Measurements from ENCODE around the gene BBS1.

Gene BBS1

DNA sequence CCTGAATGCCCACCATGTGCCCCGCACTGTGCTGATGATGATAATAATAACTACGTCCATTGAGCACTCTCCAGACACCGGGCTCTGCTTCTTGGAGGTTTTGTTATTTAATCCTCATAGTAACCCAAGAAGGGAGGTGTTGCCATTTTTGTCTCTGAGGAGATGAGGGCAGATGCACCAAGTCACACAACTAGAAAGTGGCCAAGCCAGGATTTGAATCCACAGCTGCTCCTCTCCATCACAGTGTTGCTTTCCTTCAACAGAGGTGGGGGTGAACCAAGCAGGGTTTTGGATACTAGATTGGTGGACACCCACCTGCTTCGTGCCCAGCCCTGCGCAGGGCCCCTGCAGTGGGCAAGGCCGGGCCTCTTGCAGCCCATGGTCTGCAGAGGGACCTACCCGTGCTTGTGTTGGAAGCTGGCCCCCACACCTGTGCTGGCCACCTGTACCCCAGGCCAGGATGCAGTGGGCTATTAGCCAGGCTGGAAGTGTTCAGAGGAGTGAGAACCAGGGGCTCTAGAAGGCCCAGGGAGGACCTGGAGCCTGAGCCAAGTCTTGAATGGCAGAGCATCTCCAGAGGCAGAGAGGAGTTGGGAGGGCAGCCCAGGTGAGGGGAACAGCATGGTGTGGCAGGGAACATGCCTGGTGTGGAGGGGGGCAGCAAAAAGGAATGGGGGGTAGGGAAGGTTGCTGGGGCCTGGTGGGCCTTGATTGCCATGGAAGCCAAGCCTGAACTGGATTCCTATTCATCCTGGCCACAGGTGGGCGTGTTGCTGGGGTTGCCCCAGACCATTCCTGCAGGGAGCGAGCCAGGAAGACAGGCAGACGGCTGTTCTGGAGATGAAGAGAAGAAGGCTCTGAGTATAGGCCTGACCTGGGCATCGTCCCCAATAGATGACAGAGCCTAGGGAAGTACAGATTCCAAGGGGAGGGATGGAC is 32.9 kb upstream of the BBS1 start:
- H3K36me3 ChIP-seq, result no peaks in the 10 kb centered on the region
- H3K27ac ChIP-seq, result no peak overlapping the region
- H3K4me1 ChIP-seq (ENCODE audit: control insufficient read depth in 1 of 2, insufficient read depth in 1 of 2, low read depth in 1 of 2, low read length in 1 of 2), result peaks cover 19 to 20% of the 10 kb centered on the region in 2 experiments
- H3K9me3 ChIP-seq, result no peaks in the 10 kb centered on the region
- TF ChIP-seq, protein P1, sequence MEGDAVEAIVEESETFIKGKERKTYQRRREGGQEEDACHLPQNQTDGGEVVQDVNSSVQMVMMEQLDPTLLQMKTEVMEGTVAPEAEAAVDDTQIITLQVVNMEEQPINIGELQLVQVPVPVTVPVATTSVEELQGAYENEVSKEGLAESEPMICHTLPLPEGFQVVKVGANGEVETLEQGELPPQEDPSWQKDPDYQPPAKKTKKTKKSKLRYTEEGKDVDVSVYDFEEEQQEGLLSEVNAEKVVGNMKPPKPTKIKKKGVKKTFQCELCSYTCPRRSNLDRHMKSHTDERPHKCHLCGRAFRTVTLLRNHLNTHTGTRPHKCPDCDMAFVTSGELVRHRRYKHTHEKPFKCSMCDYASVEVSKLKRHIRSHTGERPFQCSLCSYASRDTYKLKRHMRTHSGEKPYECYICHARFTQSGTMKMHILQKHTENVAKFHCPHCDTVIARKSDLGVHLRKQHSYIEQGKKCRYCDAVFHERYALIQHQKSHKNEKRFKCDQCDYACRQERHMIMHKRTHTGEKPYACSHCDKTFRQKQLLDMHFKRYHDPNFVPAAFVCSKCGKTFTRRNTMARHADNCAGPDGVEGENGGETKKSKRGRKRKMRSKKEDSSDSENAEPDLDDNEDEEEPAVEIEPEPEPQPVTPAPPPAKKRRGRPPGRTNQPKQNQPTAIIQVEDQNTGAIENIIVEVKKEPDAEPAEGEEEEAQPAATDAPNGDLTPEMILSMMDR (IDR thresholded peaks at IDR 0.05), result no peak
- H3K27me3 ChIP-seq, result no peaks in the 10 kb centered on the region
- H3K4me3 ChIP-seq (ENCODE audit: low read depth in 1 of 2, low read length in 1 of 2), result no peak overlapping the region

DNA sequence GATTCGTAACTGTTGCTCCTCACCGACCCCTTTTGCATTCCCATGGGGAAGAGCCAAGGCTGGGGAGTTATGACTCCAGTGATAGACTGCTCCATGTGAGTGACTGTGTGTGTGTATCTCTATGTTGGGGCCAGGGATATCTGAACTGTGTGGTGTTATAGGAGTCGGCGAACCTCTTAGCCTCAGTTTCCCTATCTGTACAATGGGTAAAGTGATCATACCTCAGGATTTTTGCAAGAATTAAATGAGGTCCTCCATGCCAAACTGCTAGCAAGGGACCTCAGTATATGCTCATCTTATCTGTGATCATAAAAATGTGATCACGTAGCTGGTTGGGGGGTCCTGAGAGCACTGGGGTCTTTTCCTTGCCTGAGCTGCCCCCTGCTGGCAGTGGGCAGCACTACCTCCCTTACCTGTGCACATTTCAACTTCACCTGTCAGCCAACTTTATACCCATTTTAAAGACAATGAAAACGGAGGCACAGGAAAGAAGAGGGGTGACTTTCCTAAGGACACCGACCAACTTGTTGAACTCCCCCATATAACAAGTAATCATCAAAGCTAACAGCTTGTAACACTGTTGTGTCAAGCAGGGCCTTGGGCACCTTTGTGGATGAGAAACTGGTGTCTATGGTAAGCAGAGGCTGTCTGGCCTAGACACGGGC is 31.6 kb upstream of the BBS1 start:
- TF ChIP-seq, protein P1 (IDR thresholded peaks at IDR 0.05), result peak; percentile 61
- no peaks in the 10 kb centered on the region for H3K27me3 ChIP-seq
- peaks cover 19 to 20% of the 10 kb centered on the region in 2 experiments for H3K4me1 ChIP-seq (ENCODE audit: control insufficient read depth in 1 of 2, insufficient read depth in 1 of 2, low read depth in 1 of 2, low read length in 1 of 2)
- H3K4me3 ChIP-seq (ENCODE audit: low read depth in 1 of 2, low read length in 1 of 2), result peak overlapping the region; percentile 80 to 81
- peaks cover 7% of the 10 kb centered on the region for H3K36me3 ChIP-seq
- H3K27ac ChIP-seq, result peak overlapping the region; percentile 78
- no peaks in the 10 kb centered on the region for H3K9me3 ChIP-seq

DNA sequence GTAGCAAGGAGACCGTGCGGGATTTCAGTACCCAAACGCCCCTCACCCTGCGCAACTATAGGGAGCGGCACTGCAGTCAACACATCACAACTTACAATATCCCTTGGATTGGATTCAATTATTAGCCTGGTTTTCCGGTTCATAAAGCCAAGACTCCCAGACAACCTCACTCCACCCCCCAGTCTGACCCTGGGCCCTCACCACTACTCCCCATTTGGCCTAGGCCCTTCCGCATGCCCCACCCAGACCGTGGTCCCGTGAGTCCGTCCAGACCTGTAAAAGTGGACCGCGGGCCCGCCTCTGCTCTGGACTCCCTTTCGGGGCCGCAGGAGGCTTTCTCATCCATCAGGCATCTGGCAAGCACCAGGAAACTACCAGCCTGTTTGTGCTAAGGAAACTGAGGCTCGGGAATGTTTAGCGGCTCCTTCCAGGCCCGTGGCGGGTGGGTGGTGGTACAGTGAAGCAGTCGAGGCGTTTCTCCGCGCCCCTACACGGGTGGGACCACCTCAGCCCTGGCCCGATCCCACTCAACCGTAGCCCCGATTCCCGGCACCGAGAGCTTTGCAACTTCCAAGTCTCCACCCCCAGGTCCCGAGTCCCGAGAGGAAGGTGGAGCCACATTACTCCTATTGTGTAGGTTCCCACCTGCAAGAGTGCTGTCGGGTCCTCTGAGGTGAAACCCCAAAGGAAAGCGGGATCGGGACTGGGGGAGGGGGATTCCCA is 30.9 kb upstream of the BBS1 start:
- Histone ChIP-seq H3K9me3 (no peaks in the 10 kb centered on the region), H3K4me1 (ENCODE audit: control insufficient read depth in 1 of 2, insufficient read depth in 1 of 2, low read depth in 1 of 2, low read length in 1 of 2) (peaks cover 19 to 20% of the 10 kb centered on the region in 2 experiments), H3K4me3 (ENCODE audit: low read depth in 1 of 2, low read length in 1 of 2) (peak overlapping the region; percentile 80 to 81), H3K27ac (peak overlapping the region; percentile 78), H3K27me3 (no peaks in the 10 kb centered on the region), H3K36me3 (peaks cover 13% of the 10 kb centered on the region)
- TF ChIP-seq, protein P1 (IDR thresholded peaks at IDR 0.05), result no peak

DNA sequence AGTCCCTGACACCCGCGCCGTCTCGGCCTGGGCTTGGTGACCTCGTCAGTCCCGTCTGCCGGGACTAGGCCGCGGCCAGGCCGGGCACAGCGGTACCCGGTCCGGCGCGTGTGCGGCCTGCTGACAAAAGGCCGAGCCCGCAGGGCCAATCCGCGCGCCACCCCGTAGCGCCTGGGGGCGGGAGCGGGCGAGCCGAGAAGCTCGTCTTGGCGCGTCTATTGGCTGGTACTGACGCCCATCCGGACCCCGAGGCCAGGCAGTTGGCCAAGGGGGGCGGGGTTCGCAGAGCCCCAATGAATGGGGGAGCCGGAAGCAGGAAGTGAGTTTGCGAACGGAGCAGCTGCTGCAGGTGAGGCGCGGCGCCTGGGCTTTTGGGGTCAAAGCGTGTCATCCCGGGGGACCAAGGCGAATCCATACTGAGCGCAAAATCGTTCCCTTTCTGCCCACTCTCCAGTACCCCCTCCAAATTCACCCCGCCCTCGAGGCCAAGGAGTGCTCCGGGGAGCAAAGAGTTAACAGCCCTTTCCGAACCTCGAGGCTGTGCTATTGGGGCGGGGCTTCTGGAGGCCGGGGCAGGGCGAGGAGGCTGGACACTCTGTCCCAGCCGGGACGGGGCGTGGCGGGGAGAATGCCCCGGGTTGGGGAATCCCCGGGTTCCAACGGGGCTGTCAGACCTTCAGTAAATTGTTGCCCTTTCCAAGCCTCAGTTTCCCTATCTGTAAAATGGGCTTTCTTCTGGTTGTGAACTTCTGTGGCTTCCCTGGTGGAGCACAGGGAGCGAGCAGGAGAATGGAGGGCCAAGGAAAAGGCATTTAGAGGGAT is 30.1 kb upstream of the BBS1 start, which contains the start of gene DPP3:
Gene DPP3, plus strand, starts transcription at position 318 of the 822 bp plus-strand sequence. CDS start 1,767 bp downstream, outside the sequence.
- H3K36me3 ChIP-seq, result peaks cover 20% of the 10 kb centered on the region

More for the DNA sequence above, 30.1 kb upstream of the BBS1 start, which contains the start of gene DPP3:
- peak within 1 kb of the TSS; percentile 80 to 81 for H3K4me3 ChIP-seq (ENCODE audit: low read depth in 1 of 2, low read length in 1 of 2)
- no peaks in the 10 kb centered on the region for H3K27me3 ChIP-seq
- no peaks in the 10 kb centered on the region for H3K9me3 ChIP-seq
- H3K4me1 ChIP-seq (ENCODE audit: control insufficient read depth in 1 of 2, insufficient read depth in 1 of 2, low read depth in 1 of 2, low read length in 1 of 2), result peaks cover 19 to 20% of the 10 kb centered on the region in 2 experiments
- H3K27ac ChIP-seq, result peak within 1 kb of the TSS; percentile 78
- TF ChIP-seq, protein P1 (IDR thresholded peaks at IDR 0.05), result peak; percentile 28
